IPS-NIHi7 (cell line): ENCODE results near the gene HIC2.
"Not testable (repeated sequence)": the region's sequence is repeated elsewhere in the genome, so short reads cannot be mapped to it uniquely, and the experiment has no call there.

Source experiments
- DNase-seq: peaks from one replicate; pipeline ENCODE4 v3.0.0; 2012; ENCODE audit warnings: mixed read lengths; ENCODE audit errors: extremely low spot score

Gene HIC2

DNA sequence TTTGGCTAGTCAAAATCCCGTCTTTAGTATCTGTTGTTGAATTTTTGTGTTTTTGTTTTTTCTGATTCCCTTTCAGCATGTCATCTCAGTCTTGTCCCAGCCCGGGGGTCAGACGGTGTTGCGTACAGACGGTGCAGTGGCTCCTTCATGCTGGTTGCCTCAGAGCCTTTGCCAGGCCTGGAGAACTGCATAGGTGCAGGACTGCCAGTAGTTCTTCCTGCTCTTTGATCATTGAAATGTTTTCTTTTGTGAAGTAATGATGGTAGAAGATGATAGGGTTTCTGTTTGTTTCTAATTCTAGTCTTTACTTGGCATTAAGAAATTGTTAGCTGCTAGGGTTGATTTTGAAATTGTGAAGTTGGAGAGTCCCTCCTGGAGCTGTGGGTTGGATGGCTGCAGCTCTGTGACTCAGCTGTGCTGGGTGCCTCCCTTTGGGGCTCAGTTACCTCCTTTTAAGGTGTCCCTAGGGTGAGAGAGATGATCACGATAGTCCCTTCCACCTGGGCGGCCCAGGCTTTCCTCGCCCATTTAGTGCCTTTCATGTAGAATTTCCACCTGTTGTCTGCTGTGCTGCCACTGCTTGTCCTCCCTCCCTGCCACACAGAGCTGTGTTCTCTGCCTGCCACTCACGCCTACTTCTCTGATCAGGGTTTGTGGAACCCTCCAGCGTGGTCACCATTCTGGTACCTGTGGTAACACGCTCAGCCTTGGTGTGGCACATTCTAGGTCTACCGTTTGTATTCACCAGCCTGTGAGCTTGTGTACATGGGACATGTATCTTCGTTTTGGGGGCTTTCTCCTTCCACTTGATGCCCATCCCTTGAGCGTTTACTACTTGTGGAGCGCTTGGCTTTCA lies 17.4 kb downstream of the HIC2 start:
- DNase-seq = not testable (repeated sequence)

DNA sequence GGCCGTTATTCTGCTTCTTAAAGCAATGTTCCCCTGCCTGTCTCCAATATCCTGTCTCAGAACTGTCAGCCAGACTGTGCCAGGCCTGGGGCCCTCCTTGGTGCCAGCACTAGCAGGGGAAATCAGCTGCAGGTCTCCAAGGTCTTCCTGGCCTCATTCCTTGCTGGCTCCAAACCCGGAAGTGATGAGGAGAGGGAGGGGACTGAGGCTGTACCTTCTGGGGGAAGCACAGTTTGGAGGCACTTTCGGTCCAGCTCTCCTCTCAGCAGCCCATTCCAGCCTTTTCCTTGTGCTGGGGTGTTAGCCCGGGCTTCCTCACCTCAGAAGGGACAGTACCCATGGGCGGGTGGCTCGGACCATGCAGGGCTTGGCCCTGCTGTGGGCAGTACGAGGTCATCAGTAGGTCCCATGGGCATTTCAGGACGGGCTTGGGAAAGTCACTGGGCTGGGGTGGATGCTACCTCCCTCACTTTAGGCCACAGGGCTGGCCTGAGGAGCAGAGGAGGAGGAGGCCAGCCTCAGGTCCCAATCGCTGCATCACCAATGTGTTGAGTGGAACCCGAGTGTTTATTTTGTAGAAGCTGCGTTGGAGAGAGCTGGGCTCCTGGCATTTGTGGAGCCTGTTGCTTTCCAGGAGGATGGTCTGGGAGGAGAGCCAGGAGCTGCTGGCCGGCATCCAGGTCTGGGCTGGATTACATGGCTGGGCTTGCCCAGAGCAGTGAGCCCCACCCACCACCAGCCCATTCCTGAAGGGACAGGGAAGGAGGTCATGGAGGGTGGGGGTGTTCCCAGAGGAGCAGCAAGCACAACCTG lies 19.0 kb downstream of the HIC2 start:
- not testable (repeated sequence) for DNase-seq

- not testable (repeated sequence) for DNase-seq
Measured at GRCh38 chr22:21438013-21438412, 20.8 kb downstream of the HIC2 start.

- not testable (repeated sequence) for DNase-seq
Measured at GRCh38 chr22:21440018-21440636, 23.0 kb downstream of the HIC2 start.

DNA sequence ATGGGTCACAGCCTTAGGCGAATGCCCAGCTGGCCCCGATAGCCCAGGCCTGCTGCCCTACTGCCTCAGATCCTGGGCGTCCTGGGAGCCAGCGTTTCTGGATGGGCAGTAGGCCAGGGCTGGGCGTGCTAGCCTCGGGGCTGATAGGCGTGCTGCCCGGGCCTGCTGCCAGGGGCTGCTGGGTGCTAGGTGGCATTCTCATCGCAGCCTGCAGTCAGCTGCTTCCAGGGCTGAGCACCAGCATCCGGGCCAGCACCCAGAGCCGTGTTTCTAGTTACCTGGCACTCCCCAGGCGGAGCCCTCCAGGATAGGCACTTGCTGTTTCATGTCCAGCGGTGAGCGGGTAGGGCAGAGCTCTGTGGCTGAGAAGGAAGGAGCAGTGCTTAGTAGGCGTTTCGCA lies 23.5 kb downstream of the HIC2 start:
- not testable (repeated sequence) for DNase-seq

- DNase-seq = not testable (repeated sequence)
Measured at GRCh38 chr22:21441170-21441569, 24.0 kb downstream of the HIC2 start.

DNA sequence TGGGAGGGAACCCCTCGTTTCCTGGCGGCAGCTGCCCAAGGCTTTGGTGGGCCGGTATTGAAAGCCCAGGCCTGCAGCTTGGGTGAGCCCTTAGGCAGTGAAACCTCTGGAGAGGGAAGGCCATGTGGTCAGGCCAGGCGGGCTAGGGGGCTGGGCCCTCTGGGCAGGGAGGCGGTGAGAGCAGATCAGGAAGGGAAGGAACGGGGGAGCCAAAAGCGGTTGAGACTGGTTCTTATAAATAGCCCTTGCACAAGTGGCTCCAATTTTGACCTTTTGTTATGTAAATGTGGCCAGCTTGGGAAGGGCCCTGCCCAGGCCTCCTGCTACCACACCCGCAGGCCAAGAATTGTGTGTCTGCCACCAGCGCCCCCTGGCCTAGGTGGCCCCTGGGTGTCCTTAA lies 25.0 kb downstream of the HIC2 start:
- not testable (repeated sequence) for DNase-seq

DNA sequence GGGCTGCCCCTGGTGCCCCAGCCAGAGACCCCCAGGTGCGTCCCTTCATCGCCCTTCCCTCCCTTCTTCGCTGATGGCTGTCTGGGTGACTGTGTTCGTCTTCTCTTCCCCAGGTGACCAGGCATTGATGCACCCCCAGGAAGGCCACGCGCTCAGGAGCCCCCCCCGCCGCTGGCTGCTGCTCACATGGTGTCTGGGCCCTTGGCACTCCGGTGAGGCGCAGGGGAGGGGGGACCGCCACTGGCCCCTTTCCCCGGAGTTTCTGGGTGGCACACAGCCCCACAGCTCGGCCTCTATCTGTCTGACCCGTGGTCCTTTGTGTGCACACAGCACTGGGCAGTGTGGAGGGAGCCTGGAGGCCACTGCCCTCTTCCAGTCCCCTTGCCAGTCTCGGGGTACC lies 25.5 kb downstream of the HIC2 start:
- not testable (repeated sequence) for DNase-seq

DNA sequence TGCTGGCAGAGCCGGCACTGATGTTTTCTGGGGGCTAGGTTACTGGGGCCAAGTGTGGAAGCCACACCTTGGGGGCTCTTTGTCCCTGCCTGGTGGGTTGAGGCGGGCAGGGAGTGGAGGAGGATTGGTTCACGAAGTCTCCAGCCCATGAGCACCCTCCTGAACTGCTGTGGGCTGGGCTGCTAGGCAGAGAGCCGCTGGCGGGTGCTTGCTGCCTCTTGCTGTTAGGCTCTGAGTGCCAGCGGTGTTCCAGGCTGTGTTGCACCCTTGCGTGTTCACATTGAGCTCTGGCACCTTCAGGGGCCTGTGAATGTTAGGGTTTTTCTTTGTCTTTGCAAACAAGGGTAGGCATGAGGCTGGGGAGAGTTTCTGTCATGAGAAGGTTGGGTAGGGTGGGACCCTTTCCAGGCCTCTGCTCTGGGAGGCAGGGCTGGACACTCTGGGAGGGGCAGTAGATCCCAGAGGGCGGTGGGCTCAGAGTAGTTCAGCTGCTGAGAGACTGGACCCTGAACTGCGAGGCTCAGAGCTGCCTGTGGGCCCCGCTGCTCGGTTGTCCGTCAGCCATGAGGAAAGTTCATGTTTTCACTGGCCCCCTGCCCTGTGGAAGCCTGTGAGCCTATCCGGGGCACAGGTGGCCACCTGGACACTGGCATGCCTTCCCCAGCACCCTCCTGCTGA lies 26.0 kb downstream of the HIC2 start:
- no peak for DNase-seq

DNA sequence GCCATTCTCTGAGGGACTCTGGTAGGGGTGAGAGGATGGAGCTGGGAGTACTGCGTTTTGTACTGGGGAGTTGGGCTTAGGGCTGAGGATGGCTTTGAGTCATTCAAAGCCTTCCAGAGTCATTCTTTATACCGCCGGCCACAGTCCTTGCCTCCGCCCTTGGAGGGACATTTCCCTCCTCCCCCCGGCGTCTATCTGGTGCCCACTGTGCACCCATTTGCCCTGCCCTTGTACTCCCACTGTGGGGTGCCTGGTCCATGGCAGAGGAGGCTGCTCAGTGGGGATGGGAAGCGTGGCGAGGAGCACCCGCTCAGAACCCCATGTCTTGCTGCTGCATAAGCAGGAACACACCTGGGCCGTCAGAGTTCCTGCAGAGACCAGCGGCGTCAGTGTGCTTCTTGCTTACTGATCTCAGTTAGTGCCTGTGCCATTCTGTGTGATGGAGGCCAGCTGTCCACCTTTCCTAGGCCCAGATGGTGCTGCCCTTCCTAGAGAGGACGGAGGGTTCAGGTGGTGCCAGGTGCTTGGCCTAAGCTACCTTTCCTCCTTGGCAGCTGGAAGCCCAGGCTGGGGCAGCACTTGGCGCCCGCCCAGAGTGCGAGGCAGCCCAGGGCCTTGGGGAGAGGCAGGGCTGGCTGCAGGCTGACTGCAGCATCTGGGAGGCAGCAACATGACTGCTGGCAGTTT lies 26.7 kb downstream of the HIC2 start:
- no peak for DNase-seq

DNA sequence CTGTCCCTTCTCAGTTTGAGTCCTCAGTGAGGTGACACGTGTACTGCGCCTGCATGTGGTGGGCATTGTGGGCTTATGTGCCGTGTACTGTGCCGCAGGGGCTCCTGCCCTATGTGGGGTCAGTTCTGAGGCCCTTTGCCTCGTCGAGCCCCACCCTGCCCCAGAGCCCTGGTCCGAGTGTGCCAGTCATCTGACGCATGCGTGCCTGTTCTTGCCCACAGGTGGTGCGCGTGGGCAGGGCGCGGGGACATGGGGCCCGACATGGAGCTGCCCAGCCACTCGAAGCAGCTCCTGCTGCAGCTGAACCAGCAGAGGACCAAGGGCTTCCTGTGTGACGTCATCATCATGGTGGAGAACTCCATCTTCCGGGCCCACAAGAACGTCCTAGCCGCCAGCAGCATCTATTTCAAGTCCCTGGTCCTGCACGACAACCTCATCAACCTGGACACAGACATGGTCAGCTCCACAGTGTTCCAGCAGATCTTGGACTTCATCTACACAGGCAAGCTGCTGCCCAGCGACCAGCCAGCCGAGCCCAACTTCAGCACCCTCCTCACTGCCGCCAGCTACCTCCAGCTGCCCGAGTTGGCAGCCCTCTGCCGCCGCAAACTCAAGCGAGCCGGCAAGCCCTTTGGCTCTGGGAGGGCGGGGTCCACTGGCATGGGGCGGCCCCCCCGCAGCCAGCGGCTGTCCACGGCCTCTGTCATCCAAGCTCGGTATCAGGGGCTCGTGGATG lies 27.7 kb downstream of the HIC2 start:
- DNase-seq = no peak

- no peak for DNase-seq
Measured at GRCh38 chr22:21445437-21446127, 28.4 kb downstream of the HIC2 start.

- no peak for DNase-seq
Measured at GRCh38 chr22:21446128-21446826, 29.1 kb downstream of the HIC2 start.

- no peak for DNase-seq
Measured at GRCh38 chr22:21446827-21447690, 29.9 kb downstream of the HIC2 start.

- DNase-seq = peak; percentile 43
Measured at GRCh38 chr22:21447694-21448402, 30.7 kb downstream of the HIC2 start.

DNA sequence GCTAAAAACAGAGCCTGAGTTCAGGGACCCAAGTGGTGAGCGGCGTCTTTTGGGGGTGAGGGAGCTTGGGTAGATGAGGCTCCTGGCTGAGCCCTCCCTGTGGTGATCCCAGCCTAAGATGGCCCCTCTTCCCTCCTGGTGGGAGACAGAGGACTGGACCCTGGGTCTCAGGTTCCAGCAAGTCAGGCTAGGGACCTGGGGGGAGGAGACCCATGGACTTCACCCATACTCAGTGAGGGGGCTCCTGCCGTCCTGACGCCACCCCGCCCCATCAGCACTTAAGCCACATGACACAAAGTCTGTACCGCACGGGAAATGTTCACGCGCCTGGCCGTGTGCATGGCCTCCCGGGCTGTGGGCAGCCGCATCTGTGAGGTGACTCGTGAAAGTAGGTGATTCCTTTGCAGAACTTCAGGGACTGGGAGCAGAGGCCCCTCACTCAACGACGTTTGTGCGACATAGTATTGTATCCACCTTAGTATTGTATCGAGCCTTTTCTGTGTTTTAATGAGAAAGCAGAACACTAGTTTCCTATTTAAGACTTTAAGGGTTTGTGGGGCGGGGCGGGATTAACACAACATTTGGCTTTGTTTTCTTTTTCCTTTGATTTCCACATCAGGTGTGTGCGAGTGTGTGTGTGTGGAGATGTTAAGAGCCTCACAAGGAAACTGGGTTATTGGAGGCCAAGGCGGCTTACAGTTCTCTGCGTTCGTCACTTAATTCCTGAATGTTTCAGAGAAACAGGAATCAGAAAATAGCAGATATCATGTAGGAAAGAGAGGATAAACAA lies 31.7 kb downstream of the HIC2 start:
- no peak for DNase-seq
